ENCODE results near the gene RABEPK.

DNA sequence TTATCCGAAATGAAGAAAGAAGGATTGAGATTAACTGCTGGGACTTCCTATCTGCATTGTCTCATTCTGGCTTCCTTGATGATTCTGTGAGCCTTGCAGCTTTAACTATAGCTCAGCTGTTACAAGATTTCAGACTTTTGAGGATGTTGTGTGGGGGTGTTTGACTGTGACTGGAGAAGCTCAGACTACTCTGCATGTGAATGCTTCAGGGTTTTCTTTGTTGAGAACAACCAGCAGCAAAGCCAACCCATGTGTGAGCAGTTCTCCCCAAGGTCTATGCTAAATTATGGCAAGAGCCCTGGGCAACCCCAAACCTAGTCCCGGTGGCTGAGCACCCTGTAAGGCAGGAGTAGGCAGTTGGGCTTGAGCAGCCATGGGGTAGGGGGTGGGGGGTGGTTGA is 48.6 kb upstream of the RABEPK start:
- TF ChIP-seq ZNF274 (IDR thresholded peaks at IDR 0.05; ENCODE audit: low read depth, low read length), result no peak
- no peak for TF ChIP-seq YY1 (IDR thresholded peaks at IDR 0.05; ENCODE audit: insufficient read depth, insufficient read length)
- no peak for TF ChIP-seq SUZ12 (IDR thresholded peaks at IDR 0.05; ENCODE audit: extremely low read depth, insufficient read depth, insufficient read length)

Data from NT2/D1 (cell line).